Left renal pelvis (tissue), 4 donors: ENCODE results near the gene MBD1. TPM values are rescaled to one million over a fixed set of nuclear protein-coding genes. Genes with fewer than 3 reads are reported as not detected.
"Not testable (repeated sequence)": the region's sequence is repeated elsewhere in the genome, so short reads cannot be mapped to it uniquely, and the experiment has no call there.

ENCODE experiments used
- DNase-seq, 4 donors: peaks; one replicate each; pipeline ENCODE4 v3.0.0-alpha.2; 2013; ENCODE audit warnings: low read depth in 4 of 4, low spot score in 3 of 4
- polyA plus RNA-seq, 4 donors: library from polyadenylated mRNA; unstranded; fragments of 120-200 nt; gene quantifications; one replicate each; pipeline ENCODE4 v1.2.1, GENCODE V29; 2013; ENCODE audit not compliant: insufficient read length in 4 of 4

The MBD1 gene
- polyA plus RNA-seq, result 10 to 100 TPM; 50.7 to 81.6 (median 61.5) TPM

GRCh38 chr18:50281295-50281971 is at the start of gene MBD1:
MBD1 (minus strand) TSS chr18:50281523; CDS start chr18:50279992, 1,531 bp downstream.
- peak; percentile 95 to 97 (median 96) for DNase-seq

- DNase-seq, result no peak
Measured at GRCh38 chr18:50330176-50330575, 48.9 kb upstream of the MBD1 start.

GRCh38 chr18:50327983-50328382 is 46.7 kb upstream of the MBD1 start:
- no peak for DNase-seq

- no peak for DNase-seq
Measured at GRCh38 chr18:50320719-50321118, 39.4 kb upstream of the MBD1 start.

- DNase-seq, result no peak
Measured at GRCh38 chr18:50315100-50315871, 34.0 kb upstream of the MBD1 start.

- DNase-seq, result no peak
Measured at GRCh38 chr18:50313873-50314460, 32.6 kb upstream of the MBD1 start.

- no peak for DNase-seq
Measured at GRCh38 chr18:50313031-50313607, 31.8 kb upstream of the MBD1 start.

- no peak for DNase-seq
Measured at GRCh38 chr18:50312296-50313030, 31.1 kb upstream of the MBD1 start.

- no peak for DNase-seq
Measured at GRCh38 chr18:50311650-50312049, 30.3 kb upstream of the MBD1 start.

GRCh38 chr18:50310080-50310479 is 28.8 kb upstream of the MBD1 start:
- no peak for DNase-seq

GRCh38 chr18:50308851-50309250 is 27.5 kb upstream of the MBD1 start:
- not testable (repeated sequence) for DNase-seq

- peak; percentile 66 to 84 (median 70) for DNase-seq
Measured at GRCh38 chr18:50307738-50308470, 26.6 kb upstream of the MBD1 start.

GRCh38 chr18:50307400-50307737 is 26.0 kb upstream of the MBD1 start:
- no peak for DNase-seq

- DNase-seq, result no peak
Measured at GRCh38 chr18:50306944-50307343, 25.6 kb upstream of the MBD1 start.

- no peak for DNase-seq
Measured at GRCh38 chr18:50301074-50301473, 19.8 kb upstream of the MBD1 start.

GRCh38 chr18:50299626-50300388 is 18.5 kb upstream of the MBD1 start:
- DNase-seq, result no peak

GRCh38 chr18:50298443-50299284 is 17.3 kb upstream of the MBD1 start:
- no peak for DNase-seq
